A673 (cell line): Measurements from ENCODE around the gene MRNIP. TPM values are rescaled to one million over a fixed set of nuclear protein-coding genes. Genes with fewer than 3 reads are reported as not detected.

ENCODE experiments used
- BruUV-seq: library from RNA; stranded (reverse); fragments of 400-500 nt; replicated peaks from 2 replicates; lab custom pipeline; 2021; lab: Mats Ljungman, UMichigan
- CTCF ChIA-PET: fragments of 300-600 bp; sonication (Branson Sonifier 250); formaldehyde crosslinking; loops from one replicate; lab custom pipeline; 2022; ENCODE audit warnings: antibody characterized with exemption; lab: Charles Lee
- POLR2A ChIA-PET: fragments of 300-600 bp; sonication (Branson Sonifier 250); formaldehyde crosslinking; loops from one replicate; lab custom pipeline; 2022; ENCODE audit warnings: antibody characterized with exemption; ENCODE audit not compliant: low non-redundant PET; lab: Charles Lee
- DNase-seq: peaks from one replicate; pipeline ENCODE4 v3.0.0-alpha.2; 2015; ENCODE audit warnings: low spot score
- H3K27ac ChIP-seq: fragments of 200-600 bp; sonication (generic); 2 replicates; pipeline ENCODE4 v1.5.1; 2016; ENCODE audit warnings: mixed run types, low read depth, mild to moderate bottlenecking, mixed read lengths, antibody characterized with exemption, low read length; ENCODE audit not compliant: poor library complexity, severe bottlenecking
- H3K27me3 ChIP-seq: fragments of 200-600 bp; sonication (generic); replicated peaks from 2 replicates; pipeline ENCODE4 v1.6.1; 2017; ENCODE audit warnings: mixed run types, low read depth, mild to moderate bottlenecking, mixed read lengths, antibody characterized with exemption, low read length; ENCODE audit not compliant: insufficient read depth, poor library complexity
- H3K36me3 ChIP-seq: fragments of 200-600 bp; sonication (generic); 2 replicates; pipeline ENCODE4 v1.6.1; 2016; ENCODE audit warnings: mixed run types, mild to moderate bottlenecking, mixed read lengths, antibody characterized with exemption, low read length; ENCODE audit not compliant: insufficient read depth, poor library complexity, severe bottlenecking
- H3K4me1 ChIP-seq: fragments of 200-600 bp; sonication (generic); 2 replicates; pipeline ENCODE4 v1.6.1; 2017; ENCODE audit warnings: mixed run types, mild to moderate bottlenecking, mixed read lengths, antibody characterized with exemption, low read length; ENCODE audit not compliant: insufficient read depth, poor library complexity, severe bottlenecking
- H3K4me3 ChIP-seq: fragments of 200-600 bp; sonication (generic); 2 replicates; pipeline ENCODE4 v1.5.1; 2016; ENCODE audit warnings: low read depth, mixed run types, mild to moderate bottlenecking, mixed read lengths, low read length; ENCODE audit not compliant: poor library complexity, severe bottlenecking
- H3K9me3 ChIP-seq: fragments of 200-600 bp; sonication (generic); 2 replicates; pipeline ENCODE4 v1.6.1; 2016; ENCODE audit warnings: mixed run types, low read depth, mild to moderate bottlenecking, mixed read lengths, antibody characterized with exemption, low read length; ENCODE audit not compliant: poor library complexity, severe bottlenecking
- EZH2 ChIP-seq: fragments of 200-600 bp; sonication (generic); IDR thresholded peaks from 2 replicates; pipeline ENCODE4 v1.6.1; 2017; ENCODE audit warnings: borderline replicate concordance, low read depth, mild to moderate bottlenecking, mixed read lengths, antibody characterized with exemption, low read length; ENCODE audit not compliant: poor library complexity, severe bottlenecking
- intact Hi-C: fragments of 100-400 bp; cut with micrococcal nuclease; formaldehyde crosslinking; loops from one replicate; pipeline ENCODE4 v1.10.0; 2022; ENCODE audit not compliant: unreplicated experiment
- total RNA-seq: library from RNA; stranded (reverse); gene quantifications from 2 replicates; pipeline ENCODE4 v1.2.3, GENCODE V29; 2021
- TF ChIP-seq, protein P1 (sequence below): fragments of 300-800, 200-600 bp; sonication (generic); conservative IDR thresholded peaks from 2 replicates; pipeline ENCODE4 v1.5.1; 2017; ENCODE audit warnings: low read depth, mild to moderate bottlenecking, antibody characterized with exemption, low read length, moderate library complexity, mixed read lengths

MRNIP gene
- total RNA-seq, 1 experiment from 2014 or later: 31.3 TPM

GRCh38 chr5:179864686-179865085 is 6.1 kb upstream of the MRNIP start:
- ChIA-PET POLR2A (no interaction called here), CTCF (no interaction called here)
- H3K36me3 ChIP-seq: peaks cover 11% of the 10 kb centered on the region
- H3K9me3 ChIP-seq: no peaks in the 10 kb centered on the region
- no peak for TF ChIP-seq EZH2
- TF ChIP-seq, protein P1, sequence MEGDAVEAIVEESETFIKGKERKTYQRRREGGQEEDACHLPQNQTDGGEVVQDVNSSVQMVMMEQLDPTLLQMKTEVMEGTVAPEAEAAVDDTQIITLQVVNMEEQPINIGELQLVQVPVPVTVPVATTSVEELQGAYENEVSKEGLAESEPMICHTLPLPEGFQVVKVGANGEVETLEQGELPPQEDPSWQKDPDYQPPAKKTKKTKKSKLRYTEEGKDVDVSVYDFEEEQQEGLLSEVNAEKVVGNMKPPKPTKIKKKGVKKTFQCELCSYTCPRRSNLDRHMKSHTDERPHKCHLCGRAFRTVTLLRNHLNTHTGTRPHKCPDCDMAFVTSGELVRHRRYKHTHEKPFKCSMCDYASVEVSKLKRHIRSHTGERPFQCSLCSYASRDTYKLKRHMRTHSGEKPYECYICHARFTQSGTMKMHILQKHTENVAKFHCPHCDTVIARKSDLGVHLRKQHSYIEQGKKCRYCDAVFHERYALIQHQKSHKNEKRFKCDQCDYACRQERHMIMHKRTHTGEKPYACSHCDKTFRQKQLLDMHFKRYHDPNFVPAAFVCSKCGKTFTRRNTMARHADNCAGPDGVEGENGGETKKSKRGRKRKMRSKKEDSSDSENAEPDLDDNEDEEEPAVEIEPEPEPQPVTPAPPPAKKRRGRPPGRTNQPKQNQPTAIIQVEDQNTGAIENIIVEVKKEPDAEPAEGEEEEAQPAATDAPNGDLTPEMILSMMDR: no peak
- intact Hi-C loops: no loop called here
- H3K27ac ChIP-seq: no peak overlapping the region
- no peak overlapping the region for H3K4me3 ChIP-seq
- no peaks in the 10 kb centered on the region for H3K27me3 ChIP-seq
- H3K4me1 ChIP-seq: no peaks in the 10 kb centered on the region
- no peak for DNase-seq
- BruUV-seq: no TSS peak

- H3K36me3 ChIP-seq: peaks cover 11% of the 10 kb centered on the region
- H3K4me3 ChIP-seq: no peak overlapping the region
- H3K9me3 ChIP-seq: no peaks in the 10 kb centered on the region
- H3K4me1 ChIP-seq: no peaks in the 10 kb centered on the region
- BruUV-seq: no TSS peak
- H3K27me3 ChIP-seq: no peaks in the 10 kb centered on the region
- no peak for TF ChIP-seq EZH2
- TF ChIP-seq, protein P1: no peak
- ChIA-PET CTCF (no interaction called here), POLR2A (no interaction called here)
- no peak overlapping the region for H3K27ac ChIP-seq
- no peak for DNase-seq
- intact Hi-C loops: no loop called here
Observed at GRCh38 chr5:179863449-179864085, 5.0 kb upstream of the MRNIP start.

DNA sequence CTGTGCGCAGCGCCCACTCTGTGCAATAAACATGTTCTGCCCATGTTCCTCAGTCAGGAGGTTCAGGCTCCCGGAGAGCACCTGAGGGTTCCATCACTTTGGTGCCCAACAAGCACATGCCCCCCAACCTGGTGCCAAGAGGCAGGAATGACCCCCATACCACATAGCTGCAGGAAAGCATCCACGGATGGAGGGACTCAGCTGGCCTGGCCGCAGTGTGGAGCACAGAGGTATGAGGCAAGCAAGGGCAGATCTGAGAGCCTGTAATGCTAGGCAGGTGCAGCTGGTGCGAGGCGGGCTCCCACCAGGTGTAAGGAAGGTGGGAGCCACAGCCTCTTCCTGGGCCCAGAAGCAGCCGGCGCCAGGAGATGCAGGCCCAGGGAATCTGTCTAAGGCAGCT is 4.3 kb upstream of the MRNIP start:
- BruUV-seq: no TSS peak
- intact Hi-C loops: no loop called here
- no peaks in the 10 kb centered on the region for H3K4me1 ChIP-seq
- H3K9me3 ChIP-seq: no peaks in the 10 kb centered on the region
- ChIA-PET POLR2A (no interaction called here), CTCF (no interaction called here)
- no peak overlapping the region for H3K4me3 ChIP-seq
- H3K27ac ChIP-seq: no peak overlapping the region
- TF ChIP-seq, protein P1: no peak
- no peak for TF ChIP-seq EZH2
- DNase-seq: no peak
- H3K36me3 ChIP-seq: peaks cover 11% of the 10 kb centered on the region
- no peaks in the 10 kb centered on the region for H3K27me3 ChIP-seq
